GM23338 (cell line): ENCODE measurements around the gene DPH2. TPM values are rescaled to one million over a fixed set of nuclear protein-coding genes. Genes with fewer than 3 reads are reported as not detected.

ENCODE experiments used
- ATAC-seq: fragments of 200-7000 bp; cut with Tn5 transposase; 3 replicates; pipeline ENCODE4 v1.9.1; 2020
- DNase-seq: peaks from one replicate; pipeline ENCODE4 v3.0.0-alpha.2; 2015; ENCODE audit warnings: low spot score
- H2AFZ ChIP-seq: fragments of 200-600 bp; sonication (generic); 2 replicates; pipeline ENCODE4 v1.8.0; 2016; ENCODE audit warnings: antibody characterized with exemption, mild to moderate bottlenecking, moderate library complexity
- H3F3A ChIP-seq: fragments of 200-600 bp; sonication (generic); replicated peaks from 2 replicates; pipeline ENCODE4 v1.8.0; 2017; ENCODE audit warnings: antibody characterized with exemption, mixed run types, low read depth
- H3K27ac ChIP-seq: fragments of 200-600 bp; sonication (generic); 2 replicates; pipeline ENCODE4 v1.6.1; 2016; ENCODE audit warnings: low read depth
- H3K27me3 ChIP-seq: fragments of 200-600 bp; sonication (generic); 2 replicates; pipeline ENCODE4 v1.8.0; 2016; ENCODE audit warnings: mild to moderate bottlenecking, mixed run types, moderate library complexity; ENCODE audit not compliant: insufficient read depth
- H3K36me3 ChIP-seq: fragments of 200-600 bp; sonication (generic); 2 replicates; pipeline ENCODE4 v1.8.0; 2016; ENCODE audit warnings: mild to moderate bottlenecking; ENCODE audit not compliant: insufficient read depth
- H3K4me1 ChIP-seq: fragments of 200-600 bp; sonication (generic); 2 replicates; pipeline ENCODE4 v1.8.0; 2016; ENCODE audit warnings: mild to moderate bottlenecking, moderate library complexity; ENCODE audit not compliant: insufficient read depth
- H3K4me2 ChIP-seq: fragments of 200-600 bp; sonication (generic); 2 replicates; pipeline ENCODE4 v1.7.1; 2017; ENCODE audit warnings: mixed run types
- H3K4me3 ChIP-seq: fragments of 200-600 bp; sonication (generic); 2 replicates; pipeline ENCODE4 v1.6.1; 2016; ENCODE audit warnings: mixed run types
- H3K79me2 ChIP-seq: fragments of 200-600 bp; sonication (generic); replicated peaks from 2 replicates; pipeline ENCODE4 v1.8.0; 2017; ENCODE audit warnings: mild to moderate bottlenecking; ENCODE audit not compliant: insufficient read depth
- H3K9me2 ChIP-seq: fragments of 200-600 bp; sonication (generic); 2 replicates; pipeline ENCODE4 v1.8.0; 2017; ENCODE audit not compliant: insufficient read depth
- H4K20me1 ChIP-seq: fragments of 200-600 bp; sonication (generic); replicated peaks from 2 replicates; pipeline ENCODE4 v1.8.0; 2017; ENCODE audit warnings: mild to moderate bottlenecking; ENCODE audit not compliant: insufficient read depth
- H3K27ac Mint-ChIP-seq: 2 replicates; pipeline ENCODE4 v1.8.0; 2020; ENCODE audit warnings: inconsistent platforms, mild to moderate bottlenecking, moderate library complexity, mixed read lengths
- H3K27me3 Mint-ChIP-seq: 3 replicates; pipeline ENCODE4 v1.8.0; 2022; ENCODE audit warnings: low read depth, mild to moderate bottlenecking, moderate library complexity, mixed read lengths, inconsistent platforms; ENCODE audit not compliant: insufficient read depth, poor library complexity
- H3K36me3 Mint-ChIP-seq: 3 replicates; pipeline ENCODE4 v1.8.0; 2021; ENCODE audit warnings: low read depth, mild to moderate bottlenecking, inconsistent platforms, moderate library complexity, mixed read lengths
- H3K4me1 Mint-ChIP-seq: 3 replicates; pipeline ENCODE4 v1.8.0; 2020; ENCODE audit warnings: mild to moderate bottlenecking, inconsistent platforms, mixed read lengths
- H3K4me3 Mint-ChIP-seq: 3 replicates; pipeline ENCODE4 v1.8.0; 2021; ENCODE audit warnings: moderate library complexity, mild to moderate bottlenecking, inconsistent platforms, mixed read lengths
- H3K9me3 Mint-ChIP-seq: 3 replicates; pipeline ENCODE4 v1.8.0; 2020; ENCODE audit warnings: moderate library complexity, mild to moderate bottlenecking, inconsistent platforms, mixed read lengths
- EZH2 ChIP-seq: fragments of 200-600 bp; sonication (generic); IDR thresholded peaks from one replicate; pipeline ENCODE4 v1.8.0; 2017; ENCODE audit warnings: antibody characterized with exemption, mild to moderate bottlenecking, low read depth; ENCODE audit not compliant: unreplicated experiment
- EZH2phosphoT487 ChIP-seq: fragments of 200-600 bp; sonication (generic); IDR thresholded peaks from one replicate; pipeline ENCODE4 v1.8.1; 2018; ENCODE audit warnings: antibody characterized with exemption; ENCODE audit not compliant: unreplicated experiment
- NANOG ChIP-seq: IDR thresholded peaks from 2 replicates; pipeline ENCODE4 v1.6.1; 2016; ENCODE audit warnings: antibody characterized with exemption, borderline replicate concordance
- POLR2AphosphoS5 ChIP-seq: IDR thresholded peaks from 2 replicates; pipeline ENCODE4 v1.6.1; 2016; ENCODE audit warnings: antibody characterized with exemption, low read depth
- ZNF114 ChIP-seq: fragments of 250-450 bp; sonication (Bioruptor Pico); IDR thresholded peaks from 2 replicates; pipeline ENCODE4 v1.5.0; 2020; ENCODE audit warnings: mild to moderate bottlenecking, moderate library complexity
- polyA plus RNA-seq: library from polyadenylated mRNA; unstranded; fragments of >200 nt; fragmentation: Nextera tagmentation; extraction: Ambion mirVana; gene quantifications from 2 replicates; pipeline ENCODE4 v1.2.1, GENCODE V29; 2016
- total RNA-seq: library from RNA; depleted of rRNA; stranded (reverse); fragments of >200 nt; shearing (Covaris generic); gene quantifications from 2 replicates; pipeline ENCODE4 v1.2.3, GENCODE V29; 2014
- TF ChIP-seq, protein P1 (sequence below): fragments of 250-450 bp; sonication (Bioruptor Pico); IDR thresholded peaks from 2 replicates; pipeline ENCODE4 v1.5.0; 2020; ENCODE audit warnings: mild to moderate bottlenecking, moderate library complexity

Gene DPH2
- total and polyA plus RNA-seq, 2 experiments from 2014 or later: 32.1 to 90.3 TPM

DNA sequence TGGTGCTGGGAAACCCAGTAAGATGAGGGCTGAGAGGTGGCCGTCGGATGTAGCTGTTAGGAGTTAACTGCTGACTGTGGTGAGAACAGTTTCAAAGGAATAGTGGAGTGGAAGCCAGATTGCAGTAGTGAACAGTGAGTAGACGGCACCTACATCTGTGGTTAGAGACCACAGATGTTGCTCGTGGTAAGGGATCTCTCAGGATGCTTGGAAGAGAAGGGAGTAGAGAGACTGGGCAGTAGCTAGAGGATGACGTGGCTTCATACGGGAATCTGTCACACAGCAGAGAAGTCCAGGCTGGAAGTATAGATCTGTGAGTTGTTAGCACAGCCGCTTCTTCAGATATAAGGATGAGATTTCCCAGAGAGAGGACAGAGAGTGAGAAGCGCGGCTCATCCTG is 44.0 kb upstream of the DPH2 start:
- Histone ChIP-seq H4K20me1 (no peaks in the 10 kb centered on the region), H3K27ac (no peak overlapping the region), H3K36me3 (no peaks in the 10 kb centered on the region), H3K4me3 (no peak overlapping the region), H3K79me2 (no peaks in the 10 kb centered on the region), H2AFZ (no peak overlapping the region), H3K4me2 (no peak overlapping the region), H3K4me1 (peaks cover 6% of the 10 kb centered on the region; the same call in 1 of the 2 replicates), H3F3A (peaks cover 7% of the 10 kb centered on the region; the same call in 1 of the 2 replicates), H3K27me3 (no peaks in the 10 kb centered on the region), H3K9me2 (no peaks in the 10 kb centered on the region)
- no peak for ATAC-seq
- TF ChIP-seq EZH2phosphoT487: no peak
- TF ChIP-seq, protein P1, sequence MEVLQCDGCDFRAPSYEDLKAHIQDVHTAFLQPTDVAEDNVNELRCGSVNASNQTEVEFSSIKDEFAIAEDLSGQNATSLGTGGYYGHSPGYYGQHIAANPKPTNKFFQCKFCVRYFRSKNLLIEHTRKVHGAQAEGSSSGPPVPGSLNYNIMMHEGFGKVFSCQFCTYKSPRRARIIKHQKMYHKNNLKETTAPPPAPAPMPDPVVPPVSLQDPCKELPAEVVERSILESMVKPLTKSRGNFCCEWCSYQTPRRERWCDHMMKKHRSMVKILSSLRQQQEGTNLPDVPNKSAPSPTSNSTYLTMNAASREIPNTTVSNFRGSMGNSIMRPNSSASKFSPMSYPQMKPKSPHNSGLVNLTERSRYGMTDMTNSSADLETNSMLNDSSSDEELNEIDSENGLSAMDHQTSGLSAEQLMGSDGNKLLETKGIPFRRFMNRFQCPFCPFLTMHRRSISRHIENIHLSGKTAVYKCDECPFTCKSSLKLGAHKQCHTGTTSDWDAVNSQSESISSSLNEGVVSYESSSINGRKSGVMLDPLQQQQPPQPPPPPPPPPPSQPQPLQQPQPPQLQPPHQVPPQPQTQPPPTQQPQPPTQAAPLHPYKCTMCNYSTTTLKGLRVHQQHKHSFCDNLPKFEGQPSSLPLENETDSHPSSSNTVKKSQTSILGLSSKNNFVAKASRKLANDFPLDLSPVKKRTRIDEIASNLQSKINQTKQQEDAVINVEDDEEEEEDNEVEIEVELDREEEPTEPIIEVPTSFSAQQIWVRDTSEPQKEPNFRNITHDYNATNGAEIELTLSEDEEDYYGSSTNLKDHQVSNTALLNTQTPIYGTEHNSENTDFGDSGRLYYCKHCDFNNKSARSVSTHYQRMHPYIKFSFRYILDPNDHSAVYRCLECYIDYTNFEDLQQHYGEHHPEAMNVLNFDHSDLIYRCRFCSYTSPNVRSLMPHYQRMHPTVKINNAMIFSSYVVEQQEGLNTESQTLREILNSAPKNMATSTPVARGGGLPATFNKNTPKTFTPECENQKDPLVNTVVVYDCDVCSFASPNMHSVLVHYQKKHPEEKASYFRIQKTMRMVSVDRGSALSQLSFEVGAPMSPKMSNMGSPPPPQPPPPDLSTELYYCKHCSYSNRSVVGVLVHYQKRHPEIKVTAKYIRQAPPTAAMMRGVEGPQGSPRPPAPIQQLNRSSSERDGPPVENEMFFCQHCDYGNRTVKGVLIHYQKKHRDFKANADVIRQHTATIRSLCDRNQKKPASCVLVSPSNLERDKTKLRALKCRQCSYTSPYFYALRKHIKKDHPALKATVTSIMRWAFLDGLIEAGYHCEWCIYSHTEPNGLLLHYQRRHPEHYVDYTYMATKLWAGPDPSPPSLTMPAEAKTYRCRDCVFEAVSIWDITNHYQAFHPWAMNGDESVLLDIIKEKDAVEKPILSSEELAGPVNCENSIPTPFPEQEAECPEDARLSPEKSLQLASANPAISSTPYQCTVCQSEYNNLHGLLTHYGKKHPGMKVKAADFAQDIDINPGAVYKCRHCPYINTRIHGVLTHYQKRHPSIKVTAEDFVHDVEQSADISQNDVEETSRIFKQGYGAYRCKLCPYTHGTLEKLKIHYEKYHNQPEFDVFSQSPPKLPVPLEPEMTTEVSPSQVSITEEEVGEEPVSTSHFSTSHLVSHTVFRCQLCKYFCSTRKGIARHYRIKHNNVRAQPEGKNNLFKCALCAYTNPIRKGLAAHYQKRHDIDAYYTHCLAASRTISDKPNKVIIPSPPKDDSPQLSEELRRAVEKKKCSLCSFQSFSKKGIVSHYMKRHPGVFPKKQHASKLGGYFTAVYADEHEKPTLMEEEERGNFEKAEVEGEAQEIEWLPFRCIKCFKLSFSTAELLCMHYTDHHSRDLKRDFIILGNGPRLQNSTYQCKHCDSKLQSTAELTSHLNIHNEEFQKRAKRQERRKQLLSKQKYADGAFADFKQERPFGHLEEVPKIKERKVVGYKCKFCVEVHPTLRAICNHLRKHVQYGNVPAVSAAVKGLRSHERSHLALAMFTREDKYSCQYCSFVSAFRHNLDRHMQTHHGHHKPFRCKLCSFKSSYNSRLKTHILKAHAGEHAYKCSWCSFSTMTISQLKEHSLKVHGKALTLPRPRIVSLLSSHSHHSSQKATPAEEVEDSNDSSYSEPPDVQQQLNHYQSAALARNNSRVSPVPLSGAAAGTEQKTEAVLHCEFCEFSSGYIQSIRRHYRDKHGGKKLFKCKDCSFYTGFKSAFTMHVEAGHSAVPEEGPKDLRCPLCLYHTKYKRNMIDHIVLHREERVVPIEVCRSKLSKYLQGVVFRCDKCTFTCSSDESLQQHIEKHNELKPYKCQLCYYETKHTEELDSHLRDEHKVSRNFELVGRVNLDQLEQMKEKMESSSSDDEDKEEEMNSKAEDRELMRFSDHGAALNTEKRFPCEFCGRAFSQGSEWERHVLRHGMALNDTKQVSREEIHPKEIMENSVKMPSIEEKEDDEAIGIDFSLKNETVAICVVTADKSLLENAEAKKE: no peak
- TF ChIP-seq NANOG: no peak
- TF ChIP-seq EZH2: no peak
- TF ChIP-seq POLR2AphosphoS5: no peak
- TF ChIP-seq ZNF114: no peak
- no peak for DNase-seq
- Mint-ChIP-seq H3K27ac (no peak overlapping the region), H3K9me3 (no peaks in the 10 kb centered on the region), H3K4me3 (no peak overlapping the region), H3K36me3 (peaks cover 4% of the 10 kb centered on the region; the same call in 1 of the 3 replicates), H3K4me1 (peaks cover 10% of the 10 kb centered on the region), H3K27me3 (peaks cover 9% of the 10 kb centered on the region)
